SK-MEL-5 (cell line): ENCODE data around the gene ELANE. TPM values are rescaled to one million over a fixed set of nuclear protein-coding genes. Genes with fewer than 3 reads are reported as not detected.
"Not testable (repeated sequence)": the region's sequence is repeated elsewhere in the genome, so short reads cannot be mapped to it uniquely, and the experiment has no call there.

Experiments used
- DNase-seq: peaks from one replicate; pipeline ENCODE4 v3.0.0-alpha.2; 2016; ENCODE audit warnings: low read depth, low spot score
- in situ Hi-C: cut with HindIII; loops from 2 replicates; pipeline ENCODE4 v1.10.0; 2016; ENCODE audit warnings: low sequenced_read_pairs, high pct_unique_total_duplicates, low pct_unique_long_range_greater_than_20kb
- total RNA-seq: library from RNA; depleted of rRNA; stranded (reverse); fragments of >200 nt; shearing (Covaris generic); gene quantifications from 2 replicates; pipeline ENCODE4 v1.2.3, GENCODE V29; 2014

The ELANE gene
- total RNA-seq, 1 experiment from 2014 or later, result not detected

- in situ Hi-C loops, result no loop called here
- DNase-seq, result peak; percentile 32
Measured at GRCh38 chr19:869245-870177, 17.4 kb downstream of the ELANE start.

GRCh38 chr19:870314-870713 lies 18.2 kb downstream of the ELANE start:
- DNase-seq, result no peak
- in situ Hi-C loops, result no loop called here

GRCh38 chr19:870963-871401 lies 18.9 kb downstream of the ELANE start:
- in situ Hi-C loops, result no loop called here
- no peak for DNase-seq

DNA sequence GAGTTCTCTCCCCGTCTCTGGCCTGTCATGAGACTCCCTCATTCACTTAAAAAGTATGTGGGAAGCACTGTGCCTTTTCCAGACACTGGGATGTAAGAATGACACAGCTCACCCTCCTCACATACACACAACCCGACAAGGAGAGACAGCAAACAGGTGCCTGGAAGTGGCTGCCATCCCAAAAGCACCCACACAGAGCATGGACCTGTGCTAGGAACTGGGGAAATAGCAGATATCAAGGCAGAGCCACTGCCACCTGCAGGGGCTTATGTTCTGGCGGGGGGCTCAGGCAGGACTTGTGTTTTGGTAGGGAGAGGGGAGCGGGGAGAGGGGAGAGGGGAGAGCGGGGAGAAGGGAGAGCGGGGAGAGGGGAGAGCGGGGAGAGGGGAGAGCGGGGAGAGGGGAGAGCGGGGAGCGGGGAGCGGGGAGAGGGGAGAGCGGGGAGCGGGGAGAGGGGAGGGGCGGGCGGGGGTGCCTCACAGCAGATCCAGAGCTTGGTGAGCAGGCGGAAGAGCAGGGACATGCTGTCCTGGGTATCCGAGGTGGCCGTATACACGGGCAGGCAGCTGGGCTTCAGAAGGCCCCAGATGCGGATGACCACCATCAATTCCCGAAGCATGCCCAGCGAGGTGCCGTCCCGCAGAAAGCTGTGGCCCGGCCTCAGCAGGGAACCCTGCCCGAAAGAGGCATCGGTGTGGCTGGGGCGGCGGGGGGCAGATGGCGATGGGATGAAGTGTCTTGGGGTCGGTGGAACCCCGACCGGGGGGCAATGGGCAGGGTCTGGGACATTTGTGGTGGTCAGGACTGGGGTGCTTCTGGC lies 19.6 kb downstream of the ELANE start:
- in situ Hi-C loops, result no loop called here
- DNase-seq, result no peak

DNA sequence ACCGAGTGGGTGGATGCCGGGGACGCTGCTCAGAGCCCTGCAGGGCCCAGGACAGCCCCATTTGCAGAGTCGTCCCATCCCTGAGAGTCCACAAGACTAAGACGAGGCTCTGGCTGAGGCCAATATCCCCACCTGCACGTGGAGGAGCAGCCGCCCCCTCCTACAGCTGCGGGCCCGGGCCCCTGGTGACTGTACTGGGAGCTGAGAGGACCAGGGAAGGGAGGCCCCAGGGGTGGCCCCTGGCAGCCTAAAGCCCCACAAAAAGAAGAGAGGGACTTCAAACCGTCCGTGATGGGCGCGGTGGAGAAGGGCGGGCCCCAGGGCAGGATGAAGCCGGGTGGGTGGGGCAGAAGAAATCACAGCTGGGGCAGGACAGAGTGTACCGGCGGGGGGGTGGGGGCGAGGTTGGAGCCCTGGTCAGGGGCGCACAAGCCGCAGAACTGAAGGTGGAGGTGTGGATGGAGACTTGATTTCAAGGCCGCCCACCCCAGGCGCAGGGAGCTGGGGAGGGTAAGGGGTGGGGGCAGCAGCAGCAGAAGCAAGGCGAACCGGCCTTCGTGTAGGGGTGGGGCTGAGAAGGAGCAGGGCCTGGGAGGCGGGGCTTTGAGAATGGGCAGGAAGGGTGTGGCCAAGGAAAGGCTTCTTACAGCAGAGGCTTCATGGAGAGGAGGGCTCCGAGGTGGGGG lies 20.3 kb downstream of the ELANE start:
- in situ Hi-C loops, result no loop called here
- peak; percentile 57 for DNase-seq

GRCh38 chr19:873084-873483 lies 21.0 kb downstream of the ELANE start:
- peak; percentile 39 for DNase-seq
- in situ Hi-C loops, result no loop called here

DNA sequence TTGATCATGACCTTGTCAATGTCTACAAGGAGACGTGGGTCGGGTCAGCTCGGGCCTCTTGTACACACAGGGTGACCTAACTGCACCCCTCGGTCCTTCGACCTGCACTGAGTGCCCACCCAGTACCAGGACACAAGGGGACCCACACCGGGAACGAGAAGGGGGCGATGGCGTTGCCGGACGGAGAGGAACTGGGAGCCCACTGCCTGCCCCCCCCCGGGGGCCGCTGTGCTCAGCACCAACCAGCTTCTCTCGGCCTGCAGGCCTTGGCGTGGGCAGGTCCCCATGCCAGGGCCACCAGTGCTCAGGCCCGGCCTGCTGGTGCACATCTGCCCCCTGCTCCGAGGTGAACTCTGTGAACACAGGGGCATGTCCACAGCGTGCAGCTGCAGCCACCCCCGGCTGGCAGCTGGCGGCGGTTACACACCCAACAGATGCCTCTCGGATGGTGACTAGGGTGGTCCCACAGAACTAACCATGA lies 21.5 kb downstream of the ELANE start:
- DNase-seq, result no peak
- in situ Hi-C loops, result no loop called here

- no peak for DNase-seq
- in situ Hi-C loops, result no loop called here
Measured at GRCh38 chr19:875265-875879, 23.3 kb downstream of the ELANE start.

- in situ Hi-C loops, result no loop called here
- DNase-seq, result no peak
Measured at GRCh38 chr19:876089-876488, 24.0 kb downstream of the ELANE start.

- DNase-seq, result no peak
- in situ Hi-C loops, result no loop called here
Measured at GRCh38 chr19:876780-877314, 24.7 kb downstream of the ELANE start.

GRCh38 chr19:877992-878660 lies 26.0 kb downstream of the ELANE start:
- DNase-seq, in situ Hi-C loops: not testable (repeated sequence)

DNA sequence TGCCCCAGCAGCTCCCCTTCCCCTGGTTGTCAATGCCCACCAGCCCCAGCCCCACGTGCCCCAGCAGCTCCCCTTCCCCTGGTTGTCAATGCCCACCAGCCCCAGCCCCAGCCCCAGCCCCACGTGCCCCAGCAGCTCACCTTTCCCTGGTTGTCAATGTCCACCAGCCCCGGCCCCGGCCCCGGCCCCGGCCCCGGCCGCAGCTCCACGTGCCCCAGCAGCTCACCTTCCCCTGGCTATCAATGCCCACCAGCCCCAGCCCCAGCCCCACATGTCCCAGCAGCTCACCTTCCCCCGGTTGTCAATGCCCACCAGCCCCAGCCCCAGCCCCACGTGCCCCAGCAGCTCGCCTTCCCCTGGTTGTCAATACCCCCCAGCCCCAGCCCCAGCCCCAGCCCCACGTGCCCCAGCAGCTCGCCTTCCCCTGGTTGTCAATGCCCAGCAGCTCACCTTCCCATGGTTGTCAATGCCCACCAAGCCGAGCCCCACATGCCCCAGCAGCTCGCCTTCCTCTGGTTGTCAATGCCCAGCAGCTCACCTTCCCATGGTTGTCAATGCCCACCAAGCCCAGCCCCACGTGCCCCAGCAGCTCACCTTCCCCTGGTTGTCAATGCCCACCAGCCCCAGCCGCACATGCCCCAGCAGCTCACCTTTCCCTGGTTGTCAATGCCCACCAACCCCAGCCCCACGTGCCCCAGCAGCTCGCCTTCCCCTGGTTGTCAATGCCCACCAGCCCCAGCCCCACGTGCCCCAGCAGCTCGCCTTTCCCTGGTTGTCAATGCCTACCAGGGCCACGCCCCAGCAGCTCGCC lies 26.9 kb downstream of the ELANE start:
- in situ Hi-C loops, DNase-seq: not testable (repeated sequence)

- in situ Hi-C loops, result no loop called here
- no peak for DNase-seq
Measured at GRCh38 chr19:879711-880438, 27.8 kb downstream of the ELANE start.

GRCh38 chr19:881385-882071 lies 29.4 kb downstream of the ELANE start:
- no peak for DNase-seq
- in situ Hi-C loops, result no loop called here
